Trophoblast cell (in vitro differentiated cells and primary cell): Measurements from ENCODE around the gene CELF5.
"Not testable (repeated sequence)": the region's sequence is repeated elsewhere in the genome, so short reads cannot be mapped to it uniquely, and the experiment has no call there.

Experiments used
- DNase-seq, 2 donors: peaks; one replicate each; pipeline ENCODE4 v3.0.0-alpha.2; 2016
- H2AFZ ChIP-seq: 2 replicates; pipeline ENCODE4 v1.6.1; 2013; ENCODE audit warnings: low read length, moderate library complexity, mild to moderate bottlenecking; ENCODE audit not compliant: insufficient read depth, poor library complexity
- H2AK5ac ChIP-seq: 2 replicates; pipeline ENCODE4 v1.6.1; 2013; ENCODE audit warnings: mild to moderate bottlenecking, low read length
- H2BK120ac ChIP-seq: 2 replicates; pipeline ENCODE4 v1.6.1; 2013; ENCODE audit warnings: low read length, mild to moderate bottlenecking, moderate library complexity; ENCODE audit not compliant: insufficient read depth, poor library complexity
- H2BK12ac ChIP-seq: 2 replicates; pipeline ENCODE4 v1.6.1; 2013; ENCODE audit warnings: mild to moderate bottlenecking, low read length, moderate library complexity
- H2BK5ac ChIP-seq: 2 replicates; pipeline ENCODE4 v1.6.1; 2013; ENCODE audit warnings: low read length, low read depth, moderate library complexity, mild to moderate bottlenecking; ENCODE audit not compliant: poor library complexity
- H3K14ac ChIP-seq: 2 replicates; pipeline ENCODE4 v1.6.1; 2013; ENCODE audit warnings: mild to moderate bottlenecking, low read length
- H3K18ac ChIP-seq: 2 replicates; pipeline ENCODE4 v1.6.1; 2013; ENCODE audit warnings: mild to moderate bottlenecking, low read length
- H3K23ac ChIP-seq: 2 replicates; pipeline ENCODE4 v1.6.1; 2013; ENCODE audit warnings: low read length
- H3K27ac ChIP-seq: 2 replicates; pipeline ENCODE4 v1.5.1; 2013; ENCODE audit warnings: low read depth, mild to moderate bottlenecking, inconsistent platforms, low read length, moderate library complexity
- H3K27me3 ChIP-seq: 2 replicates; pipeline ENCODE4 v1.6.1; 2013; ENCODE audit warnings: inconsistent platforms, mild to moderate bottlenecking, low read length, moderate library complexity; ENCODE audit not compliant: insufficient read depth
- H3K36me3 ChIP-seq, 2 experiments: 1 replicate in 1 of 2; 2 replicates in 1 of 2; pipeline ENCODE4 v1.6.1; 2013; ENCODE audit warnings: low read length in 2 of 2, mild to moderate bottlenecking in 2 of 2, moderate library complexity in 1 of 2; ENCODE audit not compliant: insufficient read depth in 2 of 2, control insufficient read depth in 1 of 2
- H3K4ac ChIP-seq: 2 replicates; pipeline ENCODE4 v1.6.1; 2013; ENCODE audit warnings: low read depth, mild to moderate bottlenecking, low read length, moderate library complexity
- H3K4me1 ChIP-seq, 2 experiments: 1 replicate in 1 of 2; 2 replicates in 1 of 2; pipeline ENCODE4 v1.6.1; 2013; ENCODE audit warnings: low read length in 2 of 2, mild to moderate bottlenecking in 2 of 2, moderate library complexity in 1 of 2; ENCODE audit not compliant: insufficient read depth in 2 of 2, control insufficient read depth in 1 of 2
- H3K4me2 ChIP-seq: 2 replicates; pipeline ENCODE4 v1.6.1; 2013; ENCODE audit warnings: inconsistent platforms, mild to moderate bottlenecking, low read length, moderate library complexity
- H3K4me3 ChIP-seq: 2 replicates; pipeline ENCODE4 v1.5.1; 2013; ENCODE audit warnings: mild to moderate bottlenecking, low read depth, low read length, inconsistent platforms
- H3K79me1 ChIP-seq: one replicate; pipeline ENCODE4 v1.6.1; 2013; ENCODE audit warnings: low read length
- H3K79me2 ChIP-seq: 2 replicates; pipeline ENCODE4 v1.6.1; 2013; ENCODE audit warnings: low read length, mild to moderate bottlenecking; ENCODE audit not compliant: control insufficient read depth, insufficient read depth, poor library complexity
- H3K9ac ChIP-seq: 2 replicates; pipeline ENCODE4 v1.6.1; 2013; ENCODE audit warnings: mild to moderate bottlenecking, low read length
- H3K9me3 ChIP-seq: 2 replicates; pipeline ENCODE4 v1.6.1; 2013; ENCODE audit warnings: low read depth, mild to moderate bottlenecking, control low read depth, inconsistent platforms, low read length; ENCODE audit not compliant: insufficient read depth
- H4K12ac ChIP-seq: 2 replicates; pipeline ENCODE4 v1.6.1; 2013; ENCODE audit warnings: low read depth, mild to moderate bottlenecking, low read length, moderate library complexity
- H4K8ac ChIP-seq: 2 replicates; pipeline ENCODE4 v1.6.1; 2013; ENCODE audit warnings: low read depth, mild to moderate bottlenecking, low read length, moderate library complexity
- H4K91ac ChIP-seq: one replicate; pipeline ENCODE4 v1.6.1; 2013; ENCODE audit warnings: low read depth, mild to moderate bottlenecking, low read length, moderate library complexity
- WGBS: extraction: QIAGEN DNeasy Blood & Tissue Kit; methylation state at CpG from one replicate; pipeline ENCODE4 v1.1.7; 2013; ENCODE audit warnings: missing lambda C conversion rate; ENCODE audit not compliant: insufficient read length, insufficient coverage; ENCODE audit errors: extremely low coverage; 5-methylcytosine and 5-hydroxymethylcytosine counted together

The CELF5 gene

GRCh38 chr19:3342246-3342645 is 117.8 kb downstream of the CELF5 start:
- Histone ChIP-seq H3K27ac (no peak overlapping the region), H3K36me3 (no peaks in the 10 kb centered on the region), H2BK5ac (no peak overlapping the region), H2BK120ac (no peak overlapping the region), H2BK12ac (no peak overlapping the region), H3K79me1 (no peaks in the 10 kb centered on the region), H3K4ac (no peak overlapping the region), H3K23ac (no peak overlapping the region), H3K27me3 (no peaks in the 10 kb centered on the region), H2AFZ (no peak overlapping the region), H3K14ac (no peak overlapping the region), H4K8ac (no peak overlapping the region), H3K79me2 (no peaks in the 10 kb centered on the region), H3K4me2 (no peak overlapping the region), H3K9me3 (peaks cover 4% of the 10 kb centered on the region), H3K9ac (no peak overlapping the region), H2AK5ac (no peak overlapping the region), H3K4me3 (no peak overlapping the region), H4K91ac (no peak overlapping the region), H3K4me1 (no peaks in the 10 kb centered on the region), H4K12ac (no peak overlapping the region), H3K18ac (no peak overlapping the region)
- no peak for DNase-seq
- WGBS, result no CpG with 5 or more reads among the region's 9 CpGs

- not testable (repeated sequence) for H3K4me1 ChIP-seq, H2BK12ac ChIP-seq, H3K14ac ChIP-seq, H3K23ac ChIP-seq, H3K36me3 ChIP-seq, H3K4ac ChIP-seq, H3K79me1 ChIP-seq, H4K91ac ChIP-seq, H3K79me2 ChIP-seq, H3K4me2 ChIP-seq, H3K9ac ChIP-seq, H3K9me3 ChIP-seq, H2AK5ac ChIP-seq, H2BK5ac ChIP-seq, H4K12ac ChIP-seq, H3K4me3 ChIP-seq, H3K27me3 ChIP-seq, H3K18ac ChIP-seq, H2BK120ac ChIP-seq, H4K8ac ChIP-seq, H2AFZ ChIP-seq, H3K27ac ChIP-seq
- no CpG with 5 or more reads among the region's 9 CpGs for whole genome bisulfite sequencing
- DNase-seq, result peak in 1 of 2 donors; percentile 24
These were observed 118.5 kb downstream of the CELF5 start for GRCh38 chr19:3342962-3343361.

GRCh38 chr19:3343619-3344502 is 119.4 kb downstream of the CELF5 start:
- no peak overlapping the region for H2BK12ac ChIP-seq
- H3K23ac ChIP-seq, result no peak overlapping the region
- no peak overlapping the region for H2AFZ ChIP-seq
- H3K4me1 ChIP-seq, result no peaks in the 10 kb centered on the region
- no peak overlapping the region for H3K14ac ChIP-seq
- H3K79me2 ChIP-seq, result no peaks in the 10 kb centered on the region
- H3K36me3 ChIP-seq, result no peaks in the 10 kb centered on the region
- H3K9ac ChIP-seq, result no peak overlapping the region
- H3K9me3 ChIP-seq, result peaks cover 2% of the 10 kb centered on the region
- H3K79me1 ChIP-seq, result no peaks in the 10 kb centered on the region
- no peak overlapping the region for H4K8ac ChIP-seq
- H2AK5ac ChIP-seq, result no peak overlapping the region
- H2BK5ac ChIP-seq, result no peak overlapping the region
- H3K4ac ChIP-seq, result no peak overlapping the region
- H3K4me3 ChIP-seq, result no peak overlapping the region
- H2BK120ac ChIP-seq, result no peak overlapping the region
- H3K18ac ChIP-seq, result no peak overlapping the region
- H4K12ac ChIP-seq, result no peak overlapping the region
- peak; percentile 83 to 89 for DNase-seq
- no peak overlapping the region for H3K27ac ChIP-seq
- no CpG with 5 or more reads among the region's 26 CpGs for WGBS
- H3K4me2 ChIP-seq, result no peak overlapping the region
- H4K91ac ChIP-seq, result no peak overlapping the region
- no peaks in the 10 kb centered on the region for H3K27me3 ChIP-seq

- Histone ChIP-seq H3K27ac (no peak overlapping the region), H4K8ac (no peak overlapping the region), H2AK5ac (no peak overlapping the region), H2BK12ac (no peak overlapping the region), H3K14ac (no peak overlapping the region), H2BK5ac (no peak overlapping the region), H2BK120ac (no peak overlapping the region), H4K91ac (no peak overlapping the region), H2AFZ (no peak overlapping the region), H4K12ac (no peak overlapping the region), H3K9ac (no peak overlapping the region), H3K4me3 (no peak overlapping the region), H3K18ac (no peak overlapping the region), H3K4me1 (no peaks in the 10 kb centered on the region), H3K23ac (no peak overlapping the region), H3K79me2 (no peaks in the 10 kb centered on the region), H3K4ac (no peak overlapping the region), H3K27me3 (no peaks in the 10 kb centered on the region), H3K9me3 (peaks cover 2% of the 10 kb centered on the region), H3K79me1 (no peaks in the 10 kb centered on the region), H3K36me3 (no peaks in the 10 kb centered on the region), H3K4me2 (no peak overlapping the region)
- DNase-seq, result peak in 1 of 2 donors; percentile 49
- no CpG with 5 or more reads among the region's 25 CpGs for WGBS
These were observed 120.4 kb downstream of the CELF5 start for GRCh38 chr19:3344608-3345598.
